K562 treated with DMSO at 1 percent for 24 hours (cell line): ENCODE data around the gene C7orf33. TPM values are rescaled to one million over a fixed set of nuclear protein-coding genes. Genes with fewer than 3 reads are reported as not detected.

Source experiments
- total RNA-seq: library from RNA; unstranded; fragments of 300-600 nt; gene quantifications from 2 replicates; pipeline ENCODE4 v1.2.3, GENCODE V29; 2022; ENCODE audit warnings: low read depth; ENCODE audit not compliant: insufficient read depth

Gene C7orf33, protein sequence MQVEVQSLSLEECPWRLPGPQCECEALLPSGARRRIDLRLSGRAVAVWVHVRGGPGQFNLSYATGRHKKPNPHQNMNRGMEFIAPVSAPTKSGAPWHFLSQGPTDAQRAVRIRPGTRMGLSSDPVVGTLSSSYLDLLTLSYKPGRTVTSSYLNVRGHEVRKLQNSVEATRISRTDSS
- total RNA-seq: not detected in 2 replicates

GRCh38 chr7:148590471-148590870 is at the start of gene C7orf33:
Gene C7orf33 (plus strand): TSS chr7:148590766. CDS start chr7:148590926, 160 bp downstream.

Other genes starting within 250 kb of the C7orf33 start
- 59.1 and 62.3 TPM in 2 replicates for gene CUL1, start 108.1 kb downstream of the C7orf33 start, total RNA-seq